H9 (cell line): ENCODE measurements around the gene FAHD1. TPM values are rescaled to one million over a fixed set of nuclear protein-coding genes. Genes with fewer than 3 reads are reported as not detected.

Experiments
- DNase-seq: peaks from one replicate; pipeline ENCODE4 v3.0.0-alpha.2; 2017
- H2AFZ ChIP-seq: one replicate; pipeline ENCODE4 v1.6.1; 2013; ENCODE audit warnings: mild to moderate bottlenecking, low read length, control low read depth, moderate library complexity
- H2AK5ac ChIP-seq: 2 replicates; pipeline ENCODE4 v1.6.1; 2013; ENCODE audit warnings: low read length, control low read depth, mixed read lengths; ENCODE audit not compliant: insufficient read length
- H2BK120ac ChIP-seq: one replicate; pipeline ENCODE4 v1.6.1; 2013; ENCODE audit warnings: low read depth, mild to moderate bottlenecking, low read length, control low read depth, inconsistent platforms; ENCODE audit not compliant: poor library complexity, severe bottlenecking
- H2BK12ac ChIP-seq: 2 replicates; pipeline ENCODE4 v1.6.1; 2013; ENCODE audit warnings: low read length, control low read depth, mixed read lengths, low read depth; ENCODE audit not compliant: insufficient read length
- H2BK15ac ChIP-seq: 2 replicates; pipeline ENCODE4 v1.6.1; 2013; ENCODE audit warnings: low read depth, low read length, control low read depth
- H2BK20ac ChIP-seq: one replicate; pipeline ENCODE4 v1.6.1; 2013; ENCODE audit warnings: low read depth, mild to moderate bottlenecking, low read length, control low read depth, inconsistent platforms; ENCODE audit not compliant: poor library complexity, severe bottlenecking
- H2BK5ac ChIP-seq: 2 replicates; pipeline ENCODE4 v1.6.1; 2013; ENCODE audit warnings: low read length, control low read depth, mixed read lengths; ENCODE audit not compliant: insufficient read length
- H3K14ac ChIP-seq: 2 replicates; pipeline ENCODE4 v1.6.1; 2013; ENCODE audit warnings: low read length, control low read depth; ENCODE audit not compliant: insufficient read depth
- H3K18ac ChIP-seq: 2 replicates; pipeline ENCODE4 v1.6.1; 2013; ENCODE audit warnings: low read depth, mild to moderate bottlenecking, mixed read lengths, low read length, control low read depth; ENCODE audit not compliant: insufficient read length
- H3K23ac ChIP-seq: 2 replicates; pipeline ENCODE4 v1.6.1; 2013; ENCODE audit warnings: low read length, control low read depth, mixed read lengths, low read depth; ENCODE audit not compliant: insufficient read length
- H3K23me2 ChIP-seq: 2 replicates; pipeline ENCODE4 v1.6.1; 2013; ENCODE audit warnings: low read depth, mild to moderate bottlenecking, mixed read lengths, low read length, control low read depth; ENCODE audit not compliant: insufficient read length, poor library complexity, severe bottlenecking
- H3K27ac ChIP-seq: 2 replicates; pipeline ENCODE4 v1.5.1; 2013; ENCODE audit warnings: low read length, control low read depth, mixed read lengths, low read depth; ENCODE audit not compliant: insufficient read length
- H3K27me3 ChIP-seq: 2 replicates; pipeline ENCODE4 v1.6.1; 2013; ENCODE audit warnings: low read length, control low read depth, inconsistent platforms; ENCODE audit not compliant: insufficient read depth
- H3K4ac ChIP-seq: 2 replicates; pipeline ENCODE4 v1.6.1; 2013; ENCODE audit warnings: low read depth, mild to moderate bottlenecking, control low read depth, inconsistent platforms, low read length, moderate library complexity
- H3K4me1 ChIP-seq: 2 replicates; pipeline ENCODE4 v1.6.1; 2013; ENCODE audit warnings: low read length, control low read depth, inconsistent platforms; ENCODE audit not compliant: insufficient read depth
- H3K4me2 ChIP-seq: 2 replicates; pipeline ENCODE4 v1.6.1; 2013; ENCODE audit warnings: low read length, control low read depth, mixed read lengths; ENCODE audit not compliant: insufficient read length, insufficient read depth
- H3K56ac ChIP-seq: 2 replicates; pipeline ENCODE4 v1.6.1; 2013; ENCODE audit warnings: low read depth, mild to moderate bottlenecking, mixed read lengths, low read length, control low read depth; ENCODE audit not compliant: insufficient read length
- H3K79me1 ChIP-seq: 2 replicates; pipeline ENCODE4 v1.6.1; 2013; ENCODE audit warnings: low read depth, mild to moderate bottlenecking, moderate library complexity, low read length, control low read depth, inconsistent platforms; ENCODE audit not compliant: insufficient read depth, poor library complexity, severe bottlenecking
- H3K79me2 ChIP-seq: 2 replicates; pipeline ENCODE4 v1.6.1; 2013; ENCODE audit warnings: low read length, control low read depth, inconsistent platforms; ENCODE audit not compliant: insufficient read depth
- H3K9ac ChIP-seq: 2 replicates; pipeline ENCODE4 v1.6.1; 2013; ENCODE audit warnings: low read length, control low read depth, mixed read lengths; ENCODE audit not compliant: insufficient read length; ENCODE audit errors: extremely low read depth
- H3K9me3 ChIP-seq: one replicate; pipeline ENCODE4 v1.6.1; 2013; ENCODE audit warnings: low read depth, low read length, inconsistent platforms; ENCODE audit not compliant: control insufficient read depth
- H3T11ph ChIP-seq: one replicate; pipeline ENCODE4 v1.6.1; 2013; ENCODE audit warnings: mild to moderate bottlenecking, low read length, control low read depth, inconsistent platforms
- H4K20me1 ChIP-seq: one replicate; pipeline ENCODE4 v1.6.1; 2013; ENCODE audit not compliant: control insufficient read depth, insufficient read length, insufficient read depth
- H4K5ac ChIP-seq: 2 replicates; pipeline ENCODE4 v1.6.1; 2013; ENCODE audit warnings: low read depth, mild to moderate bottlenecking, mixed read lengths, low read length, control low read depth; ENCODE audit not compliant: insufficient read length
- H4K8ac ChIP-seq: replicated peaks from 2 replicates; pipeline ENCODE4 v1.6.1; 2013; ENCODE audit warnings: low read length, control low read depth, mixed read lengths, low read depth; ENCODE audit not compliant: insufficient read length
- H4K91ac ChIP-seq: 2 replicates; pipeline ENCODE4 v1.6.1; 2013; ENCODE audit warnings: low read depth, mild to moderate bottlenecking, moderate library complexity, mixed read lengths, low read length, control low read depth; ENCODE audit not compliant: insufficient read length
- H3K27ac Mint-ChIP-seq, 3 experiments: 2 replicates in 2 of 3; 3 replicates in 1 of 3; pipeline ENCODE4 v1.8.0; 2020 to 2021; ENCODE audit warnings: mixed read lengths in 3 of 3, mild to moderate bottlenecking in 1 of 3, moderate library complexity in 1 of 3
- H3K27me3 Mint-ChIP-seq: 2 replicates; pipeline ENCODE4 v1.8.0; 2021; ENCODE audit warnings: low read depth, mild to moderate bottlenecking, moderate library complexity, mixed read lengths
- H3K36me3 Mint-ChIP-seq, 3 experiments: 2 replicates in 2 of 3; 3 replicates in 1 of 3; pipeline ENCODE4 v1.8.0; 2020 to 2021; ENCODE audit warnings: low read depth in 3 of 3, mixed read lengths in 3 of 3; ENCODE audit not compliant: insufficient read depth in 1 of 3
- H3K4me1 Mint-ChIP-seq, 2 experiments: 2 replicates each; pipeline ENCODE4 v1.8.0; 2020; ENCODE audit warnings: mixed read lengths in 2 of 2
- H3K4me3 Mint-ChIP-seq, 2 experiments: 2 replicates in 1 of 2; 3 replicates in 1 of 2; pipeline ENCODE4 v1.8.0; 2020 to 2021; ENCODE audit warnings: mild to moderate bottlenecking in 2 of 2, mixed read lengths in 2 of 2, moderate library complexity in 1 of 2
- H3K9me3 Mint-ChIP-seq, 2 experiments: 2 replicates in 1 of 2; 3 replicates in 1 of 2; pipeline ENCODE4 v1.8.0; 2020; ENCODE audit warnings: mild to moderate bottlenecking in 2 of 2, mixed read lengths in 2 of 2, moderate library complexity in 1 of 2
- WGBS: extraction: QIAGEN DNeasy Blood & Tissue Kit; methylation state at CpG from one replicate; pipeline ENCODE4 v1.1.7; 2013; ENCODE audit warnings: missing lambda C conversion rate, low lambda C conversion rate, mixed read lengths; ENCODE audit not compliant: insufficient read length; ENCODE audit errors: extremely low coverage; 5-methylcytosine and 5-hydroxymethylcytosine counted together
- total RNA-seq: library from RNA; stranded (reverse); gene quantifications from 2 replicates; pipeline ENCODE4 v1.2.1, GENCODE V29; 2021
- TF ChIP-seq, protein P1 (sequence below): fragments of 200-600 bp; sonication (generic); conservative IDR thresholded peaks from 3 replicates; pipeline ENCODE4 v1.8.0; 2021; ENCODE audit warnings: antibody characterized with exemption, mild to moderate bottlenecking

Gene FAHD1
- total RNA-seq, 1 experiment from 2014 or later: 16.2 TPM

DNA sequence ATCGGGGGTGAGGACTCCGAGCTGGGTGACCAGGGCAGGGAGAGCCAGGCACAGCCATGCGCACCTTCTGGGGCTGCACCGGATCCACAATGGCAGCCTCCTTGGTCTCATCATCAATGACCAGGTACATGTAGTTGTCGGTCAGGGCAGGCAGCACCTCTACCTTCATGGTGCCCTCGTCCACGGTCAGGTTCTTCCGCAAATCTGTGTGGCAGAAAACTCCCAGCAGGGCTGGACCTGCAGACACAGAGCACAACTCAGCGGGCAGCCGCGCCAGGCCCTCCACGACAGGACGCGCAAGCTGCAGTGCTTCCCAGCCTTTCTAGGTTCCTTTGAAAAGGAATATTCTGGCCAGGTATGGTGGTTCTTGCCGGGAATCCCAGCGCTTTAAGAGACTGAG, 4.2 kb upstream of the FAHD1 start:
- H4K20me1 ChIP-seq: no peaks in the 10 kb centered on the region
- TF ChIP-seq, protein P1, sequence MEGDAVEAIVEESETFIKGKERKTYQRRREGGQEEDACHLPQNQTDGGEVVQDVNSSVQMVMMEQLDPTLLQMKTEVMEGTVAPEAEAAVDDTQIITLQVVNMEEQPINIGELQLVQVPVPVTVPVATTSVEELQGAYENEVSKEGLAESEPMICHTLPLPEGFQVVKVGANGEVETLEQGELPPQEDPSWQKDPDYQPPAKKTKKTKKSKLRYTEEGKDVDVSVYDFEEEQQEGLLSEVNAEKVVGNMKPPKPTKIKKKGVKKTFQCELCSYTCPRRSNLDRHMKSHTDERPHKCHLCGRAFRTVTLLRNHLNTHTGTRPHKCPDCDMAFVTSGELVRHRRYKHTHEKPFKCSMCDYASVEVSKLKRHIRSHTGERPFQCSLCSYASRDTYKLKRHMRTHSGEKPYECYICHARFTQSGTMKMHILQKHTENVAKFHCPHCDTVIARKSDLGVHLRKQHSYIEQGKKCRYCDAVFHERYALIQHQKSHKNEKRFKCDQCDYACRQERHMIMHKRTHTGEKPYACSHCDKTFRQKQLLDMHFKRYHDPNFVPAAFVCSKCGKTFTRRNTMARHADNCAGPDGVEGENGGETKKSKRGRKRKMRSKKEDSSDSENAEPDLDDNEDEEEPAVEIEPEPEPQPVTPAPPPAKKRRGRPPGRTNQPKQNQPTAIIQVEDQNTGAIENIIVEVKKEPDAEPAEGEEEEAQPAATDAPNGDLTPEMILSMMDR: no peak
- Mint-ChIP-seq H3K27ac (no peak overlapping the region), H3K36me3 (peaks cover 0 to 4% (median 4%) of the 10 kb centered on the region in 3 experiments; a peak in 5 of 7 replicates), H3K9me3 (no peaks in the 10 kb centered on the region; a peak in 1 of 5 replicates), H3K4me1 (peaks cover 5 to 9% of the 10 kb centered on the region in 2 experiments), H3K27me3 (peaks cover 4% of the 10 kb centered on the region), H3K4me3 (no peak overlapping the region)
- H3K4me2 ChIP-seq: no peak overlapping the region
- H3K23ac ChIP-seq: no peak overlapping the region
- H3K27ac ChIP-seq: no peak overlapping the region
- H2AFZ ChIP-seq: no peak overlapping the region
- no peak overlapping the region for H4K8ac ChIP-seq
- no CpG with 5 or more reads among the region's 16 CpGs for WGBS
- no peaks in the 10 kb centered on the region for H3K9me3 ChIP-seq
- H2BK15ac ChIP-seq: no peak overlapping the region
- H2BK12ac ChIP-seq: no peak overlapping the region
- H3K4me1 ChIP-seq: no peaks in the 10 kb centered on the region; the same call in 1 of the 2 replicates
- H3K27me3 ChIP-seq: no peaks in the 10 kb centered on the region
- no peak overlapping the region for H3K14ac ChIP-seq
- no peak overlapping the region for H4K91ac ChIP-seq
- no peak overlapping the region for H2BK20ac ChIP-seq
- H3K18ac ChIP-seq: no peak overlapping the region
- H4K5ac ChIP-seq: no peak overlapping the region
- no peak overlapping the region for H2BK120ac ChIP-seq
- H3K9ac ChIP-seq: no peak overlapping the region
- no peak overlapping the region for H3K4ac ChIP-seq
- peaks cover 9% of the 10 kb centered on the region for H3K23me2 ChIP-seq
- H2AK5ac ChIP-seq: no peak overlapping the region
- peaks cover 2% of the 10 kb centered on the region; the same call in 1 of the 2 replicates for H3K79me2 ChIP-seq
- H2BK5ac ChIP-seq: no peak overlapping the region
- no peak for DNase-seq
- H3K56ac ChIP-seq: no peak overlapping the region
- peaks cover 4% of the 10 kb centered on the region for H3K79me1 ChIP-seq
- no peak overlapping the region for H3T11ph ChIP-seq
